Stimulated activated CD8-positive, alpha-beta memory T cell treated with anti-CD3 and anti-CD28 coated beads, Interleukin-7, amount 100 ng/mL, for 48 hours (primary cell): ENCODE data around the gene JPH2.

ENCODE experiments used
- DNase-seq, 2 donors: peaks; one replicate each; pipeline ENCODE4 v3.0.0-alpha.2; 2020; ENCODE audit warnings: low read depth in 1 of 2; ENCODE audit errors: extremely low read depth in 1 of 2

The JPH2 gene

DNA sequence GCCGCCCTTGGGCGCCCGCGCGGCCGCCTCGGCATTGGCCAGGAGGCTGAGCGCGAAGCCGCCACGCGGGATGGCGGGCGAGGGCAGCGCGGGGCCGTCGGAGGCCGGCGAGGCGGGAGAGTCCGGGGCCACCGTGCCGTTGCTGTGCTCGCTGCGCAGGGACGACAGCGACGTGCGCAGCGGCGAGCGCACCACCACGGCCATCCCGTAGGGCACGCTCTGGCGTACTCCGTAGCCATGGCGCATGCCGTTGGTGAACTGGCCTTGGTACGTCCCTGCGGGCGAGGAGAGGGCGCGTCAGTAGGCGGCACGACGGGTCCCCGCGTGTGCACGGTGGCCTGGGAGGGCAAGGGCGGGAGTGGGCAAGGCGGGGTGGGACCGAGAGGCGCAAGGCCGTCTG, 26.9 kb downstream of the JPH2 start:
- no peak for DNase-seq

DNA sequence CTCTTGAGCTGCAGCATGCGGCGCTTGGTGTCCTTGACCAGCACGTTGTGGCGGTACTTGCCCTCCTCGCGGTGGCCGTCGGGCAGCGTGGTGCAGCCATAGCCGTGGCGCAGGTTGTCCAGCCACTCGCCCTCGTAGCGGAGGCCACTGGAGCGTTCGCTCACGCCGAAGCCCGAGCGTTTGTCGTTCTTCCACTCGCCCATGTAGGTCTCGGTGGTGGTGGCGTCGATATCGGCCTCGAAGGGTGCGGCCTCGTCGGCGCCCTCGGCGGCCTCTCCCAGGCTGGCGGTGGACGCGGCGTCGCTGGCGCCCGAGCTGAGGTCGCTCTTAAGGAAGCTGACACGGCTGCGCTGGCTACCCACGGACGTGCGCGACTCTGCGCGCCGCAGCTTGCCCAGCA, 27.3 kb downstream of the JPH2 start:
- no peak for DNase-seq

DNA sequence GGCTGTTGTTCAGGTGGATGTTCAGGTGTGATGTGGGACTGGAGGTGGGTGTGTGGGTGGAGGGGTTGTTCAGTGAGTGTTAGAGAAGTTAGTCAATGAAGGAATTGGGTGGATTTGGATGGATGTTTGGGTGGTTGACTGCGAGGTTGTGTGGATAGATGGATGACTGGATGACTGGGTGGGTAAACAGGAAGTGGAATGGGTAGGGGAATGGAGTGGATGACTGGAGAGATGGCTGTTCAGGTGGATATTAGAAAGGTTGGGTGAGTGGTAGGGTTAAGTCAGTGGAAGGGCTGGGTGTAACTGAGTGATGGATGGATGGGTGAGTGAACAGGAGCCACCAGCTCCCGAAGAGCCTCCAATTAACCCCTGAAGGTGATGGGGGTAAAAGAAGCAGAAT, 27.9 kb downstream of the JPH2 start:
- DNase-seq: no peak

DNA sequence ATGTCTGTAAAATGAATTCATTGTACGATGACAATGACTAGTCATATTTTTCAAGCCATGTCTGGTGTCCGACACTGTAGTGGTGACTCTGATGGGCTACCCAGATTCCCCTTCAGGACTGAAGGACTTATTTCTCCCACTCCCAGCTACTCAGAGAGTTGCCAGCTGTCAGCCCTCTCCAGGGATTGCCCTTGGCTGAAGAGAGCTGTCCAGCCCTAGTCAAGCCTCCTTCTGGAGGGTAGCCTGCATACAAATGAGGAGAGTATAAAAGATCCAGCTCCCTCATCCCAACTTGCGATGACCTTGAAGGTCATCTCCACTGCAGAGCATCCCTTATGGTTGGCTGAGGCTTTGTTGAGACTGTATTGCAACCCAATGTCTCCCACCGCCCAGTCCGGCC, 29.9 kb downstream of the JPH2 start:
- no peak for DNase-seq

DNA sequence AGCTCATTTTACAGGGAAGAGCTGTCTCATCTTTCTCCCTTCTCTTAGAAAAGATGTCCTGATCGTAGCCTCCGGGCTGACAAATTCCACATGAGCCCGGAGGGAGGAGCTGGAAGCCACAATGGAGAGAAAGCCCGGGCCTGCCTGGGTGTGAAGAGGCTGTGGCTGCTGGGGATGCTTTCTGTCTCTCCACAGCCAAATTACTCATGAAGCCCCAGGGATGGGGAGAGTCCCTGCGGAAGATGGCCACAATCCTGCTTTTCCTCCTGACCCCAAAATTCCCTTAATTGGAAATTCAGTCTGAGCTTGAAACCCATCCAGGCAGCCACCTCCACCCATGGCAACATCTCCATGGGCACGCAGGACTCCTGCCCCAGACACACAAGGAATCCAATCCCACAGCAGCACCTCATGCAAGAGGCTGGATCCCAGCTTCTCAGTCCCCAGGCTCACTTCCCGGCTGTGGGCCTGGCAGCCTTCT, 32.4 kb downstream of the JPH2 start:
- no peak for DNase-seq

DNA sequence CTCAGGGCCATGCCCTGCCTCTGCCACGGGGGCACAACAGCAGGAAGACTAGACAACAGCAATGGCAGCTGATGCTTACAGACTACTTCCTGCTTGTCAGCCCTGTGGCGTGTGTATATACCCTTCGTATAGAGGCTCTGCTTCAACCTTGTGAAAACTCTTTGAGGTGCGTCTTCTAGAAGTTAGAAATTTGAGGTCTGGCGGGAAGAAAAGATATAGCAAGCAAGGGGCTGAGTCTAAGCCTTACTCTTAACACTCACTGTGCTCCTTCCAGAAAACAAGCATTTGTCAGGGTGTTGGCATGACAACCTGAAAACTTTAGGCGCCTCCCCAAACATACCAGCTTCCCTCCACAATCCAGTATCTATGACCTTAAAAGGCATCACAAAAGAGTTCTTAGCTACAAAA, 33.3 kb downstream of the JPH2 start:
- DNase-seq: no peak

DNA sequence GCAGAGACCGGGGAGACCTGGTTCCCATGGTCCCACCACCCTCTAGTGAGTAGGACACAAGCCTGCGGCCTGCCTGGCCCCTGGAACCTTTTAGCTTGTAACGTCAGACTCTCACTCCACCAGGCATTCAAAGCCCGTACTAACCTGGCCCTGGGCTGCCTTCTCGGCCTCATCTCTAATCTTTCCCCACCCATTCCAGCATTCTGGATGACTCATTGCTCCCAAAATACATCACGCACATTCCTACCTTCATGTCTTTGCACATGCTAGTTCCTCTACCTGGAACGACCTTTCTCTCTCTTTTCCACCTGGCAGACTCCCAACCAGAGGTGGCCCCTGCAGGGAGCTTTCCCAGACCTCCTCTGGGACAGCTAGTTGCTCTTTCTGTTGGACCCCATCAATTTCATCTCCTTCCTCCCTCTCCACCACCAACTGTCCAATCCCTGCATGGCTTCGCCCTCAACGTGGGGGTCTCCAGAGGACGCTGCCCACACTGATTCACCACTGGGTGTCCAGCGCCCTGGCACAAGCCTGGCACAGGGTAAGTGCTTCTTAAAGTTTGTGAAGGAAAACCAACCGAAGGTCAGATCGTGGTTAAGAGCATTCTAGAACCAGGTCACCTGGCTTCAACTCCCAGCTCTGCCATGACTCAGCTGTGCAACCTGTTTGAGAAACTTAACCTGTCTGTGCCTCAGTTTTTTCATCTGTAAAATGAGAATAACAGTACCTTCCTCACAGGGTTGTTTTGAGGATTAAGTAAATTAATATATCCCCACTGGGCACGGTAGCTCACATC, 35.2 kb downstream of the JPH2 start:
- DNase-seq: no peak

DNA sequence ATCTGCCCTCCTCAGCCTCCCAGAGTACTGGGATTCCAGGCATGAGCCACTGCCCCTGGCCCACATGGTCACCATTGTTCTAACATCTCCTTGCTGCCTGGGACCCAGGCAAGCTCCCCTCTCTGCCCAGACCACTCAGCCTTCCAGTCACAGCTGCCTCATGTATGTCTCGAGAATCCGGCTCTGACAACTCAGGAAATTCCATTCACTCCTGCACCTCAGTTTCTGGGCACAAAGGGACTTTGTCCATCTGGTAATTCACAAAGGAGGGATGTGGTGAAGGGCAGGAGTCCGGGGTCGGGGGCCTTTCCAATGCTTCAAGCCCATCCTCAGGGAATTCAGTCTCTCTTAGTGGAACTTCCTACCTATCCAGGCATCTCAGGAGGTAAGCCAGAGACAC, 40.7 kb downstream of the JPH2 start:
- DNase-seq: no peak

DNA sequence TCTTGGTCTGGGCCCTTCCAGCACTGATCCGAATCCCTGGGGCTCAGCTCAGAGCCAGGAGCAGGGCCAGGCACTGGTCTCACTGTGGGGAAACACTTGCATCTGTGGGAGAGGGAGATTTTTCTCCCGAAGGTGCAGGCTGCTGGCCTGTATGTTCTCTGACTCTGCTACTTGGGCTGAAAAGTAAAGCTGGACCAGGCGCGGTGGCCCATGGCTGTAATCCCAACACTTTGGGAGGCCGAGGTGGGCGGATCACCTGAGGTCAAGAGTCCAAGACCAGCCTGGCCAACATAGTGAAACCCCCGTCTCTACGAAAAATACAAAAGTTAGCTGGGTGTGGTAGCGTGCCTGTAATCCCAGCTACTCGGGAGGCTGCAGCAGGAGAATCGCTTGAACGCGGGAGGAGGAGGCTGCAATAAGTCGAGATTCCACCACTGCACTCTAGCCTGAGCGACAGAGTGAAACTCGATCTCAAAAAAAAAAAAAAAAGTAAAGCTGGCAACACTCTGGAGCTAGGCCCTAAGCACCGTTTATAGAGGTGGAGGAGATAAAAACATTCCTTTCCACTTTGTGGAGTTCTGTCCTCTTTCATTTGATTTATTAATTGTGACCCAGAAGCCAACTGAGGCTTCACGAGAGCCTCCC, 41.7 kb downstream of the JPH2 start:
- DNase-seq: no peak

DNA sequence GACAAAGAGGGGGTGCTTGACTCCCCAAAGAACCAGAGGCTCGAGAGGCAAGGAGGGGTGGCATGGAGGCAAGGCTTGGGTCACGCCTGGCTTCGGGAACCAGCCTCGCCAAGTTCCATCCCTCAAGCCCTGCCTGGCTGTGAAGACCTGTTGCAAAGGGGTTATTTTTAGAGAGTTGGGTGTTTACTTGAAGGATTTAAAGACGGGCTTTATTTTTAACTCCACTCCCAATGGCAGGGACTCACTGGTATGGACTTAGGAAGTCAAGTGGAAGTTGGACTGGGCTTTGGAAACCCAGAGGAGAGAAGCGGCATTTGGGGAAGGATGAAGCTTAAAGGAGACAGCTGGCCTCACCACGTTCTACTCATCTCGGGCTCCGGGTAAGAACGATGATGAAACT, 43.1 kb downstream of the JPH2 start:
- DNase-seq: no peak

DNA sequence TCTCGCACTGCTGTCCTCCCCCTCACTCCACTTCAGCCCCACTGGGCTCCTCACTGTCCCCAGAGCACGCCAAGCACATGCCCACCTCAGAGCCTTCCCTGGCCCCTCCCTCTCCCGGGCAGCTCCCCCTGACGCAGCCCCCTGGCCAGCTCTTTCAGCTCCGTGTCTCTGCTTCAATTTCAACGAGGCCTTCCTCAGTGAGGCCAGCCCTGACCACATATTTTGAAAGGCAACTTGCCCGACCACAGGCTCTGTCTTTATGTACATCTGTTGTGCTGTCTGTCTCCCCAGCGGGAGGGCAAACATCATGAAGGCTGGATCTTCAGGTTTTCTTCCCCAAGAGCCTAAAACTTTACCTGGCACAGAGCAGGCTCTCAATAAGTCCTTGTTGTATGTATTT, 44.6 kb downstream of the JPH2 start:
- DNase-seq: no peak

DNA sequence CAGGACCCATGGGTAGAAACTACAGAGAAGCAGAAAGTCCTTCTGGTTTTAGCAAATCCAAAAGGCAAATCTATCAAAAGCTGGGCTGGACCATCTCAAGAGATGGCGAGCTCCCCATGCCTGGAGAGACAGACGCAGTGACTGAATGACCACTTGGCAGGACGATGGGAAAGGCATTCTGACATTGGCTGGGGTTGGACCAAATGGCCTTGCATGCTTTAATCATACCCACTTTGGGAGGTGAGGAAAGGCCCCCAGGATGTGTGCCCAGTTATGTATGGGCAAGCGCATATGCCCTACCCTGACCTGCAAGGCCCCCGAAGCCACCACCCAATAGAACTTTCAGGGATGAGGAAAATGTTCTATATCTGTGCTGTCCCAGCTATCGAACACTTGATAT, 45.1 kb downstream of the JPH2 start:
- no peak for DNase-seq

DNA sequence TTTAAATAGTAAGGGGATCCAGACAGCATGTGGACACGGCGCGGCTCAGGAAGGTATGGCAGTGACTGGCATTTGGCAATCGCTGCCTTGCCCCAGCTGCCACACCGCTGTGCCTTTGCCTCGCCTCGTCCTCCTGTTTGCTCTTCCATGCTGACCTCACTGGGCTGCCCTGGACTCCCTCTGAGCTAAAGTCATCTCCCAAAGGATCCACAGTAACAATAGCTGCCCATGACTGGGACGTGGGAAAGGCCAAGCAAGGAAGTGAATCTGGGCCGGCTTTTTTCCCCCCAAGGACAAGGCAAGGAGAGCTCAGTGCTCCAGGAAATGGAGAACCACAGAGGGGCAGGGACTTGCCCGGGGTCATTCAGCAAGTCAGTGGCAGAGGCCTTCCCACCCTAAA, 48.1 kb downstream of the JPH2 start:
- no peak for DNase-seq

DNA sequence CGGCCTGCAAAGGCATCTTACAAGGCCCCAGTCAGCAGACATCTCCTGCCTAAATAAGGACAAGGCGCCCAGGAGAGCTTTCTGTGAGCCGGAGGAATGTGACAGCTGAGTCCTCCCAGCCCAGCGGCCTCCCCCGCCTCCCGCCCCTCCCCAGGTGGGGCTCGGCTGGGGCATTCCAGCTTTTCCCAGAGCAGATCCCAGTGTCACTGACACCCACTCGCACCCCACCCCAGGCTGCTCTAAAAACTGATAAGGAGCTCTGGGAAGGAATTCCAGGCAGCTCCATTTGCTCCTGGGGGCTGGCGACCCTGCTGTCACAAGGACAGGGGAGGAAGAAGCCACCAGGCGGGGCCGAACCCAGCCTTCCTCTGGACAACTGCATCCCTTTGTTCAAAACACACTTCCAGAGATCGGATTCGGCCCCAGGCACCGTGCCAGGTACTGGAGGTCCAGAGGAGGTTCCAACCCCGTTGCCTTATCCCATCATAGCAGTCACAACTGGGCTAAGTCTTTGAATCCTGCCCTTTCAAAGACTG, 49.7 kb downstream of the JPH2 start:
- no peak for DNase-seq

DNA sequence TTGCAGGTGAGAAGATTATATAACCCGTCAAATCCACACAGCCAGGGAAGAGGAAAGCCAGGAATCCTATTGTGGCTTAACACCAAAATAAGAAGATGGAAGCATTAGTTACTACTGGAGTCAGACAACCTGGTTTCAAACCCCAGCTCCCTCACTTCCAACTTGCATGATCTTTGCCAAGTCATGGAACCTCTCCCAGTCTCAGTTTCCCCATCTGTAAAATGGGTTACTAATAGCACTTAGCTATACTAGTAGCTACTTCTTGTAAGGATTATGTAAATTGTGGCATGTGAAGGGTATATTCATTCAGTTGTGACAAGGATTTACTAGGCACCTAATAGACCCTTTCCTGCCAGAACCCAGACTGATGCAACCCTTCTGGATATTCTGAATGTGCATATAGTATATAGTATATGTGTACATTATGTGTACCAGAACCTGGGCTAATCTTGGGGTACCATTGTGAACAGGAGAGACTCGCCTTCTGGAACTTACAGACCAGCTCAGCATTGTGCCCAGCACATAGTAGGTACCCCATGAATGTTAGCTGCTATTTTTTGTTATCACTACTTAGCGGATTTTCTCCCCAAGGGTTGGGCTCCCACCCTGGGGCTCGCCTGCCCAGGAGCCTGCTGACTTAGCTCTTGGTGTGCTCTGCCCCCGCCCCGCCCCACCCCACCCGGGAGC, 50.3 kb downstream of the JPH2 start:
- no peak for DNase-seq

DNA sequence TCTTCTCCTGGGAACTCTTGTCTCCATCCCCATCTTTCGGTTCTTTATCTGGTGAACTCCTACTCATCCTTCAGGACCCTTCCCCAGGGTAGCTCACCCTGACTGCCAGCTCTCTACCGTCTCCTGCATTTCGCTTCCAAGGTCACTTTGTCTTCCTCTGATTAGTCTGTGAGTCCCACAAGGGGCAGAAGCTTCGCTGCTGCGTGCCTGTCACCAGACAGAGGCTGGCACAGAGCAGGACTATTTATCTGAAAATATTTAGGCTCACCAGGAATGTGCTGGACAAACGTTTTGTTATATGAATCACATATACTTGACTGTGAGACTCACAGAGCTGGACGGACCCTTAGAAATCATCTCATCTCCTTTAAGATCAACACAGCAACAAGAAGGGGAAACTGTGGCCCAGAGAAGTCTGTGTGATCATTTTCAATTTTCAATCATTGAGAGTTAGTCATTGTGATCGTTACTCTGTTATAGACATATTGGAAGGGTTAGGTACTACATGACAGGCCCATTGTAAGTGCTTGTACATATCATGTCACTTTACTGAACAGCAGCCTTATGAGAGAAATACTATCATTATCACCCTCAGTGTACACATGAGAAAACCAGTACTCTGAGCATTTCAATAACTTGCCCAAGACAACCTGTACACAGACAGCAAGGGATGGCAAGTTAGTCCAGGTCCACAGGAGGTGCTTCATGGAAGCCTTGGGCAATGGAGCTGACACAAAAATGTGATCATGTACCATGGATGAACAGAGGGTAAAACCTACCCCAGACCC, 51.4 kb downstream of the JPH2 start:
- DNase-seq: no peak

DNA sequence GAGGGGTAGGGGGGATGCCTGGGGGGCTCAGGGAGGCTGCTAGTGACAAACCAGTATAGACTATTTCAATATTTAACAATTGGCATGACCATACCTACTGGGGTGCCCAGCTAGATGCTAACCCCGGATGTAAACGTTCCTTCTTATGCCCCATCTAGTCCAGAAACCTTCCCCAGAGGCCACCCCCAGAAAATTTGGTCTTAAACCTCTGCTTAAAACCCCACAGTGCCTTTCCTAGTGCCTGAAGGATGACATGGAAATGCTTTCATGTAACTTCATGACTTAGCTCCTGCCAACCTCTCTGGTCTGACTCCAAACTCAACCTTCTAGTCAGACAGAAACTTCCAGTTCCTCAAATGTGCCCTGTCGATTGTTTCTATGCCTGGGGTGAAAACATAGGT, 52.0 kb downstream of the JPH2 start:
- no peak for DNase-seq

DNA sequence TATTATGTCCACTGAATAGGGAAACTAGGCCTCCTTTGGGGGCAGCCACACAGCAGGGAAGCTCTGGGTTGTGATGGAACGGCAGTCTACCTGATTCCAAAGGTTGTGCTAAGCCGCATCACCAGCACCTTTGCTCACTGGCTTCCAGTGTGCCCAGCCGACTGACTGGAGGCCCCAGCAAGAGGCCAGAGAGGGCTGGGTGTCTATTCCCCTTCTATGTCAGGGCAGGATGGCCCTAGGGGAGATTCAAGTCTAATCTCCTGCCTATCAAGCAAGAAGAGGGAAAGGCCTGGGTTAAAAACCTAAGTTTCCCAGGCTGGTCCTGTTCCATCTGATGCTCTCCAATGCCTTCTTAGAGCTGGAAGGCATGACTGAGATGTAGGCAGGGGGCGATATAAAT, 53.6 kb downstream of the JPH2 start:
- DNase-seq: no peak

DNA sequence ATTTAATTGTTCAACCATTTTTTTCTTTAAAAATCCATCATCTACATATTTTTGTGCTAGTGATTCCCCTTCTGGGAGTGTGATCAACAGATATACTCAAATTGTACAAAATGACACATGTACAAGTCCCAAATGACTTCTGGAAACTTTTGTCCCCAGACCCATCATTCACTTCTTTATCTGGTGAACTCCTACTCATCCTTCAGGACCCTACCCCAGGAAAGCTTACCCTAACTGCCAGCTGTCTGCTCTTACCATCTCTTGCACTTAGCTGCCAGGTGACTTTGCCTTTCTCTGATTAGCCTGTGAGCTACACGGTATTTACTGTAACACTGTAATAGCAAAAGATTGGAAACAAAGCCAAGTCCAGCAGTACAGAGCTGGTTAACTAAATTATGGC, 55.3 kb downstream of the JPH2 start:
- DNase-seq: no peak

DNA sequence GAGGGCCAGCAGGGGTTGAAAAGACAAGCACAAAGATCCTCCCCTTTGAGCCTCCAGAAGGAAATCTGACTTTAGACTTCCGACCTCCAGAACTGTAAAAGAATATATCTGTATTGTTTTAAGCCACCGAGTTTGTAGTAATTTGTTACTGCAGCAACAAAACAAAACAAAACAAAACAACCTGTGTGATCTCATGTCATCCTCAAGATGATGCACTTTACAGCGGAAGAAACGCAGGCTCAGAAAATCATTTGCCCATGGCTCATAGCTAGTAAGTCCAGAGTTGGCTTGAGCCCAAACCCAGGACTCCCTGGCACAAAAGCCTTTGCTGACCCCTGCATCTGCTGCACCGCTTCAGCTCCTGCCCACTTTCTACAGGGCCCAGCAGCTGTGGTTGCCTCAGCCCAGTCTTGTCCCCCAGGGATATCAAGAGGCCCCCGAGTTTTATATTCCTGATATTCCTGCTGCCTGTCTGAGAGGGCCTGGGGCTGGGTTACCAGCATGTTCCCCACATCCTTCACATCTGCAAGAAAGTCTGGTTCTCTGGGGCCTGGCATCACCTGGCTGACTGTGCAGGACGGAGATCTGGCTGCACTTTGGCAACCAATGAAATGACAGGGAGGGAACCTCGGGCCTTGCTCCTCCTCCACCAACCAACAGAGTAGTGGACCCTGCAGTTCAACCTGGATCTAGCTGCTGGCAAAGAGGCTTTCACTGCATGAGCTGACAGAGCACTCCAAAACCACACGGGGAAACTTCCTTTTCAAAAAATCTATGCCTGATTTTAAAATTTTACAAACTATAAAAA, 56.9 kb downstream of the JPH2 start:
- DNase-seq: no peak
